ENCODE results near the gene ARHGAP5. TPM values are rescaled to one million over a fixed set of nuclear protein-coding genes. Genes with fewer than 3 reads are reported as not detected.

Gene ARHGAP5
- total RNA-seq, 2 experiments from 2014 or later = 42.5 to 49.4 TPM

DNA sequence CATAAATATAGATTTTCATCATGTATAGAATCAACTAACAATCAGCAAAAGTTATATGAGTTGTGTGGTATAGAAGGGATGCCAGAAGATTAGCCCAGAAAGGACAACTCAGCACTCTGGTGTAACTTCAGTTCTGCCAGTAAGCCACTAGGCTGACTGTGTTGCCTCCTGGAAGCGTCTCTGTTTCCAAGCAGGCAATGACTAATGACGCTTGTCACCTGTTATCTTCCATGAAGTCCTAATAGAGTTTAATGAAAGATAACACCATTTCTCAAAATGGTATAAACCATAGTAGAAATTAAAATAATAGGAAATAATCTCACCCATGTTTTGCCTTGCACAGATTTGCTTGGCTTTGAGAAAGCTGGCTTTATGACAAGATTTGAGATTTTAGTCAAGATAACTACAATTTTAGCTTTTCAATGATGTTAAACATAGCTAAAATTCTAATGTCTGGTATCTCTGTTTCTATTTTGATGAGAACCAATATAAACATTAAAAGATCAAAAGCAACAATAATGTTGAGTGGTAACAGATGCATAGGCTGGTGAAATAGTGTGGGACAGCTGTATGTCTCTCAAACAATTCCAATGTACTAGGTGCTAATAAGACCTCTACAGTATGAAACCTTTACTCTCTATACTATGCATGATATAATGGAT, 115.7 kb downstream of the ARHGAP5 start:
- H3K4me1 Mint-ChIP-seq = peaks cover 2% of the 10 kb centered on the region

GRCh38 chr14:32193532-32193931, 116.4 kb downstream of the ARHGAP5 start:
- ATAC-seq (ENCODE audit: low read depth) = no peak
- Mint-ChIP-seq H3K36me3 (no peaks in the 10 kb centered on the region), H3K27ac (no peak overlapping the region), H3K27me3 (peaks cover 17% of the 10 kb centered on the region), H3K9me3 (no peaks in the 10 kb centered on the region), H3K4me3 (no peak overlapping the region), H3K4me1 (peaks cover 2% of the 10 kb centered on the region)
- POLR2A ChIA-PET = no interaction called here
- no peak for DNase-seq

More for the DNA sequence above, 115.7 kb downstream of the ARHGAP5 start:
- POLR2A ChIA-PET = no interaction called here
- H3K27ac Mint-ChIP-seq = no peak overlapping the region
- no peak for ATAC-seq (ENCODE audit: low read depth)
- no peak overlapping the region for H3K4me3 Mint-ChIP-seq
- peaks cover 17% of the 10 kb centered on the region for H3K27me3 Mint-ChIP-seq
- H3K36me3 Mint-ChIP-seq = no peaks in the 10 kb centered on the region
- no peak for DNase-seq
- H3K9me3 Mint-ChIP-seq = no peaks in the 10 kb centered on the region

- Mint-ChIP-seq H3K27me3 (peaks cover 17% of the 10 kb centered on the region), H3K9me3 (no peaks in the 10 kb centered on the region), H3K36me3 (no peaks in the 10 kb centered on the region), H3K4me3 (no peak overlapping the region), H3K4me1 (peaks cover 2% of the 10 kb centered on the region), H3K27ac (no peak overlapping the region)
- DNase-seq = no peak
- ATAC-seq (ENCODE audit: low read depth) = no peak
- POLR2A ChIA-PET = no interaction called here
Observed at GRCh38 chr14:32195636-32196035, 118.5 kb downstream of the ARHGAP5 start.

DNA sequence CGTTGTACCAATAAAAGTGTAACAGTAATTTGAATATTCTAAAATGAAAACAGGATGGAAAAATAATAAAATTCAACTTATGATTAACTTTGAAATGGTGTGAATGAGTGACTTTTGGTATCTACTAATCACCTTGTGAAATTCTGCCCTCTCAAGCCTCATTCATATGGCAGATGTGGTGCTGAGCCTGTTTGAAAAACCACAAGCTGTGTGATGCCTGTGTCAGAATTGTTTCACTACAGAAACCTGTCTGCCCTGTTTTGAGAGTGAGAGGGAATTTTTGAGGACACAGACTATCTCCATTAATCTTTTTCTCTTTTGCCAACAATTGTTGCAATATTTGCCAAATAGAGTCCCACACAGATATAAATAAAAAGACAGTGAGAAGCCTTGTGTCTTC, 120.8 kb downstream of the ARHGAP5 start:
- H3K4me3 Mint-ChIP-seq = no peak overlapping the region
- DNase-seq (no peak), ATAC-seq (ENCODE audit: low read depth) (no peak)
- peaks cover 14% of the 10 kb centered on the region for H3K4me1 Mint-ChIP-seq
- no peaks in the 10 kb centered on the region for H3K9me3 Mint-ChIP-seq
- H3K36me3 Mint-ChIP-seq = no peaks in the 10 kb centered on the region
- POLR2A ChIA-PET = interaction anchor here (1.2 kb wide), 1 partner anchor 120 kb away, joined by 4 read pairs; no protein-coding TSS in a partner anchor
- no peak overlapping the region for H3K27ac Mint-ChIP-seq
- peaks cover 13% of the 10 kb centered on the region for H3K27me3 Mint-ChIP-seq

DNA sequence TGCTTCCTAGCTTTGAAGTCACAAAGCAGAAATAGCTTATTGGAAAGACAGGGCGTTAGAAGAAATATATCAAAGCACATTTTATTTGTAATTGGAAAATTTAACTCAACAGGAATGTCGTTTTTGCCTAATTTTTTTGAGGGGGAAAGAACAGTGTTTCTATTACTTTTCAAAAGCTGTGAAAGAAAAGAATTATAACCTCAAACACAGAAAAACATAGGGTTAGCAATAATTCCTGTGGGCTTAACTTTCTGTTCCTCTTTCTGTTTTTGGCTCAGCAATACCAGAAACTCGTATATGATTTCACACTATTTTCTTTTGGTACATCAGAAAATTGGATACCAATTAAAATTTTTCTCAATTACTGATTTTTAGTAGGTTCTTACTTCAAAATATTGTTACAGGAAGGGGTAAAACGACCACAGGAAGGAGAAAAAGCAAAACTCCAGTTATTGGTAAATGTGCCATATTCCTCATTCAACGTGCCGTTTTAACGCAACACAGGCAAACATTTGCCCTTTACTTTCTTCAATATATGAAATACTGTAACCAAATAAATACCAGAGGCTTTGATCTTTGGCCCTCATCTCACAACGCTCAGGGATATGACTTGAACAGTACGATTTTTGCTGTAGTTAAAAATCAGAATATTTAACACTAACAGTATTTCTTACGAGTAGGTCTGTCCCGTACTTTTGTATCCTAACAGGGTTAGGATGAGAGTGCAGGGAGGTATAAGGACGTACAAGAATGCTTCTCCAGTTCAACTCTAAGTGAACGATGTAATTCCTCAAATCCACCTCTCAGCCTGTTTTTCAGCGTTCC, 123.5 kb downstream of the ARHGAP5 start:
- H3K27ac Mint-ChIP-seq = peak overlapping the region; percentile 99
- peaks cover 10% of the 10 kb centered on the region for H3K27me3 Mint-ChIP-seq
- no peaks in the 10 kb centered on the region for H3K9me3 Mint-ChIP-seq
- H3K4me3 Mint-ChIP-seq = peak overlapping the region; percentile 90
- POLR2A ChIA-PET = no interaction called here
- H3K36me3 Mint-ChIP-seq = peaks cover 1% of the 10 kb centered on the region
- ATAC-seq (ENCODE audit: low read depth) (no peak), DNase-seq (no peak)
- peaks cover 28% of the 10 kb centered on the region for H3K4me1 Mint-ChIP-seq

DNA sequence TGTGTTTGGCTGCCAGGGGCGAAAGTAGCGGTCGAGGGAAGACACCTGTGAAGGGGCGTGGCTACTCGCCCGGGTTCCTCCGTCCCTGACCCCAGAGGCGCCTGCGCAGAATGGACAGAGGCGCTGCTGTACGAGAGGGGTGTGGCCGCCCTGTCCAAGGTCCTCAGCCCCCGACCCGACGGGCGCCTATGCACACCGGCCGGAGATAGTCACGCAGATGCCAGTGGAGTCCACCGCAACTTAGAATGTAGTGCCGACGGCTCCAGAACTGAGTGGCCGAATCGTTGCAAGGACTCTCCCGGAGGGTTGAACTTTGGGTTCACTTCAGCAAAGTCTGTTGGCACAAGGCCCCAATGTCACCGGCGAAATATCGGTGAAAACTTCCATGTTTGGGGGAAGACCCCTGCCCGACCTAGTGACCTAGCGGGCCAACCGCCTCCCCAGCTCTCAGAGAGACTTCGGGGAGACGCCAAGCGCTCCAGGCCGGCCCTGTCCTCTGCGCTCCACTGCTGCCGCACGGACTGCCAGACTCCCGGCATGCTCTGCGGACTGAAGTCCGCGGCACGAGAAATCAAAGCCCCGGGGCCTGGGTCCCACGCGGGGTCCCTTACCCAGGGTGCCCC, 124.2 kb downstream of the ARHGAP5 start:
- Mint-ChIP-seq H3K4me3 (peak overlapping the region; percentile 90), H3K27ac (peak overlapping the region; percentile 99), H3K4me1 (peaks cover 34% of the 10 kb centered on the region), H3K36me3 (peaks cover 1% of the 10 kb centered on the region), H3K27me3 (peaks cover 6% of the 10 kb centered on the region), H3K9me3 (no peaks in the 10 kb centered on the region)
- POLR2A ChIA-PET = interaction anchor here (1.4 kb wide), 1 partner anchor 125 kb away, joined by 3 read pairs; no protein-coding TSS in a partner anchor
- DNase-seq = peak; percentile 79
- peak; percentile 55 for ATAC-seq (ENCODE audit: low read depth)

DNA sequence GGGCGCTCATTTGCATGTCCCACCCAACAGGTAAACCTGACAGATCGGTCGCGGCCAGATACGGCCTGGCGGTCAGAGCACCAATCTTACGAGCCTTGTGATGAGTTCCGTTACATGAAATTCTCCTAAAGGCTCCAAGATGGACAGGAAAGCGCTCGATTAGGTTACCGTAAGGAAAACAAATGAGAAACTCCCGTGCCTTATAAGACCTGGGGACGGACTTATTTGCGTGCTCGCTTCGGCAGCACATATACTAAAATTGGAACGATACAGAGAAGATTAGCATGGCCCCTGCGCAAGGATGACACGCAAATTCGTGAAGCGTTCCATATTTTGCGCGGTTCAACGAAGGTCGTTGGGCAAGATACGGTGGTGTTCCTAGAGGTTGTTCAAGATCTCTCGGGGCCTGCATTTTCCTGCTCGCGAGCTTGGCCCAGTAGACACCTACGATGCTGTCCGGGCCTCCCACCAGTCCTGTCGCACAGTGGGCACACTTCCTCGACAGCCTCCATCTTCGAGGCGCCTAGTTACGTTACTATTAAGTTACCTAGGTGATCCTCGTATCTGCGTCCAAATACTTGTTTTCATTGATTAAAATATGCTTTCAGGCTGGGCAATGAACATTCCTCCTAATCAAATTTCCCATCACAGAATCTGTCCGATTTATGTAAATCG, 124.8 kb downstream of the ARHGAP5 start, which contains the start of gene RNU6-7:
Gene RNU6-7, plus strand, starts transcription at position 230 of the 675 bp plus-strand sequence.
- Mint-ChIP-seq H3K27me3 (peaks cover 4% of the 10 kb centered on the region), H3K4me3 (peak within 1 kb of the TSS; percentile 90), H3K4me1 (peaks cover 38% of the 10 kb centered on the region), H3K9me3 (no peaks in the 10 kb centered on the region), H3K36me3 (peaks cover 1% of the 10 kb centered on the region), H3K27ac (peak within 1 kb of the TSS; percentile 99)
- no peak for ATAC-seq (ENCODE audit: low read depth)
- peak; percentile 51 for DNase-seq
- POLR2A ChIA-PET = interaction anchor here (1.4 to 1.5 kb wide), 2 partner anchors 123 to 126 kb away, joined by 3 to 4 read pairs; no protein-coding TSS in a partner anchor

DNA sequence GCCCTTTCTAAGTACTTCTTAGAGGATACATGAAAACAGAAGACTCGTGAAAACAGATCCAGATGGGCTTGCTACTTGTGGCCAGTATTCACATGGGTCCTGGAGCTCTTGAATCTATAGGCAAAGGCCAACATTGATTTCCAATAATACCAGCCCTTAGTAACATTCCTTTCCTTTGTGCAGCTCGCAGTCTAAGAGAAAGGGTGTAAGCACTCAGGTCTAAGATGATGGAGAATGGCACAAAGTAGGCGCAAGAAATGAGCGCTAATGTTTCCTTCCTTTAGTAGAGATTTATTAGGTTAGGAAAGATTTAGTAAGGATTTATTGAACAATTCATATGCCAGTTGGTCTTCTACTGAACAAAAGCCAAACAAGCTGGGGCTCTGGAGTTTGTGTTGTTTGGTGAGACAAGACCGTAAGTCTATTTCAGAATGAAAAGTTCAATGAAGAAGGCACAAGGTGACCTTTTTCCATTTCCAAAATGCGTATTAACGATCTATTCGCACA, 125.4 kb downstream of the ARHGAP5 start:
- DNase-seq (no peak), ATAC-seq (ENCODE audit: low read depth) (no peak)
- Mint-ChIP-seq H3K9me3 (no peaks in the 10 kb centered on the region), H3K27ac (peak overlapping the region; percentile 99), H3K36me3 (peaks cover 1% of the 10 kb centered on the region), H3K4me3 (peak overlapping the region; percentile 90), H3K27me3 (peaks cover 2% of the 10 kb centered on the region), H3K4me1 (peaks cover 38% of the 10 kb centered on the region)
- POLR2A ChIA-PET = interaction anchor here (1.4 to 1.5 kb wide), 3 partner anchors 124 to 126 kb away, joined by 3 to 4 read pairs (median 3); no protein-coding TSS in a partner anchor

- H3K4me3 Mint-ChIP-seq = peak within 1 kb of the TSS; percentile 90
- peaks cover 1% of the 10 kb centered on the region for H3K36me3 Mint-ChIP-seq
- peaks cover 7% of the 10 kb centered on the region for H3K27me3 Mint-ChIP-seq
- POLR2A ChIA-PET = interaction anchor here (0.8 to 1.5 kb wide), 5 partner anchors 42 to 127 kb away, joined by 3 to 8 read pairs (median 3); no protein-coding TSS in a partner anchor
- H3K27ac Mint-ChIP-seq = peak within 1 kb of the TSS; percentile 99
- DNase-seq = peak; percentile 88
- peaks cover 38% of the 10 kb centered on the region for H3K4me1 Mint-ChIP-seq
- ATAC-seq (ENCODE audit: low read depth) = peak; percentile 86
- no peaks in the 10 kb centered on the region for H3K9me3 Mint-ChIP-seq
Observed at GRCh38 chr14:32202998-32203882, 126.1 kb downstream of the ARHGAP5 start, which contains the start of gene RNU6-8. Gene RNU6-8, minus strand, starts transcription at chr14:32203269.

- Mint-ChIP-seq H3K27me3 (peaks cover 8% of the 10 kb centered on the region), H3K27ac (peak overlapping the region; percentile 99), H3K36me3 (peaks cover 1% of the 10 kb centered on the region), H3K4me3 (peak overlapping the region; percentile 90), H3K4me1 (peaks cover 38% of the 10 kb centered on the region), H3K9me3 (no peaks in the 10 kb centered on the region)
- ATAC-seq (ENCODE audit: low read depth) (no peak), DNase-seq (peak; percentile 33)
- POLR2A ChIA-PET = interaction anchor here (0.8 to 1.4 kb wide), 3 partner anchors 42 to 127 kb away, joined by 3 to 8 read pairs (median 3); no protein-coding TSS in a partner anchor
Observed at GRCh38 chr14:32203928-32204357, 126.8 kb downstream of the ARHGAP5 start.

DNA sequence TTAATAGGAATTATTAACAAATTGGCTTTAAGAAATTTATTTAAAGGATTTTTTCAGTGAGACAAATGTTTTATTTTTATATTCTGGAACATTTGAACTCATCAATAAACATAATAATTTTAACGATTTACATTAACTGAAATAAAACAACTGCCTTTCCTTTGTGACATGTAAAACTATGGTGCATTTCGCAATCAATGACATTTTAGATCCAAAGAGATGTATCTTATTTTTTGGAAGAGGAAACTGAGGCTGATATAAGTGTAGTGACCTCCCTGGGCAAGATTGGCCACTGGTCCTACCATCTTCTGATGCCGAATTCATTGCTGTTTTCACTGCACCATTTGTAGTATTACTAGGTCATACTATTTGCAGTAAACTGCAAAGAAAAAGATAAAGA, 128.4 kb downstream of the ARHGAP5 start:
- peaks cover 8% of the 10 kb centered on the region for H3K27me3 Mint-ChIP-seq
- H3K4me3 Mint-ChIP-seq = no peak overlapping the region
- DNase-seq (no peak), ATAC-seq (ENCODE audit: low read depth) (no peak)
- POLR2A ChIA-PET = no interaction called here
- no peak overlapping the region for H3K27ac Mint-ChIP-seq
- no peaks in the 10 kb centered on the region for H3K9me3 Mint-ChIP-seq
- H3K4me1 Mint-ChIP-seq = peaks cover 35% of the 10 kb centered on the region
- H3K36me3 Mint-ChIP-seq = peaks cover 1% of the 10 kb centered on the region

- Mint-ChIP-seq H3K27ac (no peak overlapping the region), H3K36me3 (peaks cover 1% of the 10 kb centered on the region), H3K4me1 (peaks cover 33% of the 10 kb centered on the region), H3K4me3 (no peak overlapping the region), H3K27me3 (peaks cover 8% of the 10 kb centered on the region), H3K9me3 (no peaks in the 10 kb centered on the region)
- no peak for ATAC-seq (ENCODE audit: low read depth)
- DNase-seq = no peak
- POLR2A ChIA-PET = no interaction called here
Observed at GRCh38 chr14:32205984-32206383, 128.9 kb downstream of the ARHGAP5 start.
